Fibroblast of the conjunctiva (primary cell): ENCODE measurements around the gene RAET1G.
"Not testable (repeated sequence)": the region's sequence is repeated elsewhere in the genome, so short reads cannot be mapped to it uniquely, and the experiment has no call there.

Source experiments
- DNase-seq: peaks from one replicate; pipeline ENCODE4 v3.0.0-alpha.2; 2010; ENCODE audit warnings: low read depth

RAET1G gene

GRCh38 chr6:149922642-149923326 is at the start of gene RAET1G:
TSS of gene RAET1G (minus strand) at chr6:149923121. CDS start at chr6:149923010, 111 bp downstream.
- peak; percentile 95 for DNase-seq

GRCh38 chr6:149969635-149970034 is 46.7 kb upstream of the RAET1G start:
- no peak for DNase-seq

GRCh38 chr6:149968909-149969308 is 46.0 kb upstream of the RAET1G start:
- DNase-seq: not testable (repeated sequence)

- not testable (repeated sequence) for DNase-seq
These were observed 45.1 kb upstream of the RAET1G start for GRCh38 chr6:149967999-149968398.

- no peak for DNase-seq
These were observed 44.7 kb upstream of the RAET1G start for GRCh38 chr6:149967591-149967990.

- not testable (repeated sequence) for DNase-seq
These were observed 43.4 kb upstream of the RAET1G start for GRCh38 chr6:149966319-149966718.

- no peak for DNase-seq
These were observed 42.5 kb upstream of the RAET1G start for GRCh38 chr6:149965194-149966020.

- no peak for DNase-seq
These were observed 41.6 kb upstream of the RAET1G start for GRCh38 chr6:149964308-149965193.

GRCh38 chr6:149963462-149964307 is 40.8 kb upstream of the RAET1G start, which contains the start of gene ULBP1:
TSS of gene ULBP1 (plus strand) at chr6:149963943. CDS start at chr6:149964050, 107 bp downstream.
- DNase-seq: peak; percentile 65

GRCh38 chr6:149963212-149963461 is 40.2 kb upstream of the RAET1G start:
- DNase-seq: no peak

GRCh38 chr6:149962461-149963211 is 39.7 kb upstream of the RAET1G start:
- no peak for DNase-seq

- DNase-seq: no peak
These were observed 39.0 kb upstream of the RAET1G start for GRCh38 chr6:149961728-149962425.

GRCh38 chr6:149960488-149960887 is 37.6 kb upstream of the RAET1G start:
- no peak for DNase-seq

GRCh38 chr6:149959806-149960205 is 36.9 kb upstream of the RAET1G start:
- DNase-seq: not testable (repeated sequence)

GRCh38 chr6:149958124-149958523 is 35.2 kb upstream of the RAET1G start:
- DNase-seq: not testable (repeated sequence)

- DNase-seq: not testable (repeated sequence)
These were observed 32.9 kb upstream of the RAET1G start for GRCh38 chr6:149955654-149956317.

GRCh38 chr6:149954984-149955653 is 32.2 kb upstream of the RAET1G start:
- DNase-seq: not testable (repeated sequence)

- DNase-seq: not testable (repeated sequence)
These were observed 31.5 kb upstream of the RAET1G start for GRCh38 chr6:149954328-149954983.
